ENCODE measurements around the gene PFKFB4.
"Not testable (repeated sequence)": the region's sequence is repeated elsewhere in the genome, so short reads cannot be mapped to it uniquely, and the experiment has no call there.

Gene PFKFB4

GRCh38 chr3:48524970-48525369 is 31.6 kb downstream of the PFKFB4 start:
- no peak for DNase-seq

GRCh38 chr3:48521635-48522034 is 35.0 kb downstream of the PFKFB4 start:
- DNase-seq = no peak

GRCh38 chr3:48519277-48519643 is 37.3 kb downstream of the PFKFB4 start:
- DNase-seq = no peak

- no peak for DNase-seq
These were observed 37.8 kb downstream of the PFKFB4 start for GRCh38 chr3:48518638-48519276.

GRCh38 chr3:48518069-48518468 is 38.5 kb downstream of the PFKFB4 start:
- DNase-seq = no peak

- peak in 1 of 2 experiments; percentile 10 for DNase-seq
These were observed 40.0 kb downstream of the PFKFB4 start for GRCh38 chr3:48516571-48516970.

GRCh38 chr3:48514431-48515227 is 42.0 kb downstream of the PFKFB4 start:
- DNase-seq = no peak

- no peak for DNase-seq
These were observed 45.1 kb downstream of the PFKFB4 start for GRCh38 chr3:48511551-48511950.

GRCh38 chr3:48507256-48508061 is 49.1 kb downstream of the PFKFB4 start:
- peak; percentile 67 to 72 for DNase-seq

GRCh38 chr3:48505968-48506504 is 50.6 kb downstream of the PFKFB4 start:
- DNase-seq = no peak

- no peak for DNase-seq
These were observed 51.5 kb downstream of the PFKFB4 start for GRCh38 chr3:48505146-48505545.

- peak; percentile 35 to 38 for DNase-seq
These were observed 52.3 kb downstream of the PFKFB4 start, which contains the start of gene SHISA5 for GRCh38 chr3:48504051-48504946. TSS of gene SHISA5 (minus strand) at chr3:48504174. CDS start at chr3:48504094, 80 bp downstream.

GRCh38 chr3:48503401-48504050 is 53.1 kb downstream of the PFKFB4 start:
- DNase-seq = no peak

GRCh38 chr3:48502728-48503168 is 53.9 kb downstream of the PFKFB4 start:
- DNase-seq = no peak

- no peak for DNase-seq
These were observed 54.5 kb downstream of the PFKFB4 start for GRCh38 chr3:48502121-48502520.

- no peak for DNase-seq
These were observed 55.4 kb downstream of the PFKFB4 start for GRCh38 chr3:48501196-48501595.

- no peak for DNase-seq
These were observed 55.9 kb downstream of the PFKFB4 start for GRCh38 chr3:48500656-48501055.

GRCh38 chr3:48493203-48493501 is 63.5 kb downstream of the PFKFB4 start:
- DNase-seq = no peak

GRCh38 chr3:48492461-48493202 is 64.0 kb downstream of the PFKFB4 start:
- DNase-seq = no peak

- no peak for DNase-seq
These were observed 69.7 kb downstream of the PFKFB4 start for GRCh38 chr3:48486952-48487351.

- DNase-seq = not testable (repeated sequence)
These were observed 73.8 kb downstream of the PFKFB4 start for GRCh38 chr3:48482822-48483221.

Measured in activated CD4-positive, alpha-beta T cell treated with anti-CD3 and anti-CD28 coated beads, Interleukin-2, amount 50 U/mL, for 4 hours (primary cell).